ENCODE measurements around the gene CAMTA1. TPM values are rescaled to one million over a fixed set of nuclear protein-coding genes. Genes with fewer than 3 reads are reported as not detected.

The CAMTA1 gene
- total RNA-seq, 1 experiment from 2014 or later = 118 TPM

DNA sequence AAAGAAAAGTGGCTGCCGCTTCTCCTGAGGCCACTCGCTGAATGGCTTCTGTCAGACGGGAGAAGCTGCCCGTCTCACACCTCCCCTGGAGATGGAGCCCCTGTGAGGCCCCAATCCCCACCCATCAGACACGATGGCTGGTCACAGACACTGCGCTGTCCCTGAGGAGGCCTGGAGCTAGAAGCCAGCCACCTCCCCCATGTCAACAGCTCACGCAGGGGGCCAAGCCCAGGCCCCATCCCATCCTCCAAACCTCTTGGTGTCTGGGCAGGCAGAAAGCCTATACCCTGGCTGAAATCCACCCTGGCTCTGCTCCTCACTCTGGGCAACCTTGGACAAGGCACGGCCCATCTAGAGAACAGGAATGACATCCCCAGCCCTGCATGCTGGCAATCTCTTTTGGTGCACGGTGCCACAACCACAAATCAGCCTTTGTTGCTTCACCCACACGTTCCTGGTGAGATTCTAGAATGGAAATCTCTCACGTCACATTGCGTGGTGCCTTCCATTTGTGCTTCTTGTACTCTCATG, 711.9 kb downstream of the CAMTA1 start:
- peaks cover 6% of the 10 kb centered on the region for H3K4me1 ChIP-seq (ENCODE audit: low read length)
- no peaks in the 10 kb centered on the region for H4K20me1 ChIP-seq (ENCODE audit: insufficient read depth, low read depth, low read length)
- H3K4me2 ChIP-seq (ENCODE audit: low read depth, low read length, poor library complexity, severe bottlenecking) = no peak overlapping the region
- H3K27me3 ChIP-seq (ENCODE audit: low read length) = no peaks in the 10 kb centered on the region
- H3K27ac ChIP-seq (ENCODE audit: low read length) = no peak overlapping the region
- no peak overlapping the region for H2AFZ ChIP-seq (ENCODE audit: low read length)
- H3K9me2 ChIP-seq (replicated peaks; ENCODE audit: insufficient read depth, low read length) = no peaks in the 10 kb centered on the region
- H3K36me3 ChIP-seq (ENCODE audit: insufficient read depth, low read length) = no peaks in the 10 kb centered on the region
- H3K79me2 ChIP-seq (ENCODE audit: low read length) = no peaks in the 10 kb centered on the region
- H3K4me3 ChIP-seq (ENCODE audit: low read length) = no peak overlapping the region
- DNase-seq = no peak
- no peak overlapping the region for H3K9ac ChIP-seq (ENCODE audit: low read length)
- peaks cover 5% of the 10 kb centered on the region; the same call in 1 of the 2 replicates for H3K9me3 ChIP-seq (ENCODE audit: low read length)

DNA sequence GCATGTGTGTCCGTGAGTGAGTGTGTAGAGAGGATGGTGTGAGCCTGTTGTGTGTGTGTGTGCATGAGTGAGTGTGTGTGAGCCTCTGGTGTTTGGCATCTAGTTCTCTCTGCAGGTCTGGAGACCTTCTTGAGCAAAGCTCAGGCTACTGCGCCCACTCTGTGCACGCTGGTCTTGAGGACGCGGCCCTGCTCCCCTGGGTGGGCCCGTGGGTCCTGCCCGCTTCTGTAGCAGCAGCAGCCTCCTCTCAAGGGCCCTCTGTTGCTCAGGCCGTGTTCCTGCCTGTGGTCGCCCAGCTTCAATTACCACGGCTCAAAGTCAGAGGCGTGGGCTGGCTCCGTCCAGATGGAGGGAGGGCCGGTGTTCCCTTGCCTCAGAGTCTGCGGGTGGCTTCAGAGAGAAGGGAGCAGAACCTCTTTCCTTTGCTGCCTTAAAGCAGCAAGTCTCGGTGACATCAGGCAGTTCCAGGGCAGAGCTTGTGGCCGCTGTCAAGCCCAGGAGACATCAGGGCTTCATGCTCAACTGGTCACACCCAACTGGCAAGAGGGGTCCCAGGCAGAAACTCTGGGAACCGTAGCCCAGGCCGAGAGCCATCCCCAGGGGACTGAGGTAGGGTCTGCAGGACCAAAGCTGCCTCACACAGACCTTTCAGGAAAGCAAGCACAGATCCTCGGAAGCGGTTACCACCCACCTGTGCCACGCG, 715.3 kb downstream of the CAMTA1 start:
- Histone ChIP-seq H3K36me3 (ENCODE audit: insufficient read depth, low read length) (no peaks in the 10 kb centered on the region), H3K9ac (ENCODE audit: low read length) (no peak overlapping the region), H3K4me1 (ENCODE audit: low read length) (peaks cover 6% of the 10 kb centered on the region), H3K9me3 (ENCODE audit: low read length) (peaks cover 5% of the 10 kb centered on the region; the same call in 1 of the 2 replicates), H3K4me3 (ENCODE audit: low read length) (no peak overlapping the region), H3K79me2 (ENCODE audit: low read length) (no peaks in the 10 kb centered on the region), H3K9me2 (replicated peaks; ENCODE audit: insufficient read depth, low read length) (no peaks in the 10 kb centered on the region), H2AFZ (ENCODE audit: low read length) (no peak overlapping the region), H4K20me1 (ENCODE audit: insufficient read depth, low read depth, low read length) (no peaks in the 10 kb centered on the region), H3K4me2 (ENCODE audit: low read depth, low read length, poor library complexity, severe bottlenecking) (no peak overlapping the region), H3K27me3 (ENCODE audit: low read length) (no peaks in the 10 kb centered on the region), H3K27ac (ENCODE audit: low read length) (no peak overlapping the region)
- DNase-seq = no peak

DNA sequence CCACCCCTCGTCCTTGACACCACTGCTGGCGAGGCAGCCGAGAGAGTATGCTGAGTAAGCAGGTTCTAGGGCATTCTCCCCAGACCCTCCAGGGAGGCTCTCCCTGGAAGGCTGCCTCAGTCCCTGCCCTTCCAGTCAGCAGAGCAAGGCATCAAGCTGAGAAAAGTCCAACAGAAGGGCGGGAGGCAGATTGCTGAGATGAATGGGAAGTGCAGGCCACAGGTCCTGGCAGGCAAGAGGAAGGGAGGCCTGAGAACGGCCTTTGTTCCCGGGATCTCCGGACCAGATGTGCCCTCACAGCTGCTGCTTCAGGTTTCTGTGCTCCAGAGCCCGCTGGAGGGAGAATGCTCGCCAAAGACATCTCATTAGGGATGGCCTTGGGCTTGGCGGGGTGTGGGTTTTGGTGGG, 715.8 kb downstream of the CAMTA1 start:
- H4K20me1 ChIP-seq (ENCODE audit: insufficient read depth, low read depth, low read length) = no peaks in the 10 kb centered on the region
- no peaks in the 10 kb centered on the region for H3K27me3 ChIP-seq (ENCODE audit: low read length)
- H3K36me3 ChIP-seq (ENCODE audit: insufficient read depth, low read length) = no peaks in the 10 kb centered on the region
- H3K79me2 ChIP-seq (ENCODE audit: low read length) = no peaks in the 10 kb centered on the region
- H2AFZ ChIP-seq (ENCODE audit: low read length) = no peak overlapping the region
- no peaks in the 10 kb centered on the region for H3K9me2 ChIP-seq (replicated peaks; ENCODE audit: insufficient read depth, low read length)
- H3K9ac ChIP-seq (ENCODE audit: low read length) = no peak overlapping the region
- H3K27ac ChIP-seq (ENCODE audit: low read length) = no peak overlapping the region
- H3K4me1 ChIP-seq (ENCODE audit: low read length) = peaks cover 5% of the 10 kb centered on the region
- no peak overlapping the region for H3K4me3 ChIP-seq (ENCODE audit: low read length)
- H3K4me2 ChIP-seq (ENCODE audit: low read depth, low read length, poor library complexity, severe bottlenecking) = no peak overlapping the region
- DNase-seq = no peak
- peaks cover 5% of the 10 kb centered on the region; the same call in 1 of the 2 replicates for H3K9me3 ChIP-seq (ENCODE audit: low read length)

DNA sequence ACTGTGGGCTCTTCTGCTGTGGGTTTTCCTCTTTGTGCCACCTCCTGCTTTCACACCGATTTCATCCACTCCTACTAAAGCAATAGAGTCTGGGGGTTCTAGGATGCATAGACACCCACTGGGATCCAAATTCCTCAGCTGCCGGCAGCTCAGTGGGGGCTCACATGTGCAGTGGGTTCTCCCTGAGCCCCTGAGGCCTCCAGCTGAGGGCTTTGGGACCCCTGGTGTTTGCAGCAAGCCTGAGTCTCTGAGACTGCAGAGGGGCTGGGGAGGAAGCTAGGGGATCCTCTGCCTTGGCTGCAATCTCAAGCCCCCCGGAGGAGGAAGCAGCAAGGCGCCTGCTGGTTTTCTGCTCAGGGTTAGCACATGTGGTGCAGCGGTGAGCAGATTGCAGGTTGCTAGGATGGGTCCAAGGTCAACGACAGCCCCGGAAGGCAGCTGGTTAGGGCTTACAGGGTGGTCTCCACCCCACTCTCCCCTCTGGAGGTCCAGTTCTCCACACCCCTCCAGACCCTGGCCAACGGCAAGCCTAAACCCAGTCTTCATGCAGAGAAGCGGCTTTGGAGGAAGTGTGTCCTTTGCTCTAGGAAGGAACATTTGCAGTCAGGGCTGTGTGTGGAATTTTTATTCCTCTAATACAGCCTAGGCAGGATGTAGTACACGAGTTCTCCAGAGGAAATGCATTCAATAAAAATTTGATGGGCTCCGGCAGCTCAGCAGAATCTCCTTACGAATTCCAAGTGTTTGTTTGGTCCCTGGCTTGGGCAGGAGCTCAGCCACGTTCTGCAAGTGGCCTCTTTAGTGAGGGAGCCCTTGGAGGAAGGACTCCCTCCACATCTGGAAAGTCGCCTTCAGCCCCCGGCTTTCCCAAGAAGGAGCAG, 716.7 kb downstream of the CAMTA1 start:
- H3K9me3 ChIP-seq (ENCODE audit: low read length) = peaks cover 5% of the 10 kb centered on the region; the same call in 1 of the 2 replicates
- H3K9me2 ChIP-seq (replicated peaks; ENCODE audit: insufficient read depth, low read length) = no peaks in the 10 kb centered on the region
- no peaks in the 10 kb centered on the region for H4K20me1 ChIP-seq (ENCODE audit: insufficient read depth, low read depth, low read length)
- H3K79me2 ChIP-seq (ENCODE audit: low read length) = no peaks in the 10 kb centered on the region
- H3K27me3 ChIP-seq (ENCODE audit: low read length) = no peaks in the 10 kb centered on the region
- no peak overlapping the region for H3K4me2 ChIP-seq (ENCODE audit: low read depth, low read length, poor library complexity, severe bottlenecking)
- no peak for DNase-seq
- no peak overlapping the region for H3K9ac ChIP-seq (ENCODE audit: low read length)
- no peaks in the 10 kb centered on the region for H3K36me3 ChIP-seq (ENCODE audit: insufficient read depth, low read length)
- H3K4me1 ChIP-seq (ENCODE audit: low read length) = no peaks in the 10 kb centered on the region
- no peak overlapping the region for H2AFZ ChIP-seq (ENCODE audit: low read length)
- no peak overlapping the region for H3K27ac ChIP-seq (ENCODE audit: low read length)
- no peak overlapping the region for H3K4me3 ChIP-seq (ENCODE audit: low read length)

DNA sequence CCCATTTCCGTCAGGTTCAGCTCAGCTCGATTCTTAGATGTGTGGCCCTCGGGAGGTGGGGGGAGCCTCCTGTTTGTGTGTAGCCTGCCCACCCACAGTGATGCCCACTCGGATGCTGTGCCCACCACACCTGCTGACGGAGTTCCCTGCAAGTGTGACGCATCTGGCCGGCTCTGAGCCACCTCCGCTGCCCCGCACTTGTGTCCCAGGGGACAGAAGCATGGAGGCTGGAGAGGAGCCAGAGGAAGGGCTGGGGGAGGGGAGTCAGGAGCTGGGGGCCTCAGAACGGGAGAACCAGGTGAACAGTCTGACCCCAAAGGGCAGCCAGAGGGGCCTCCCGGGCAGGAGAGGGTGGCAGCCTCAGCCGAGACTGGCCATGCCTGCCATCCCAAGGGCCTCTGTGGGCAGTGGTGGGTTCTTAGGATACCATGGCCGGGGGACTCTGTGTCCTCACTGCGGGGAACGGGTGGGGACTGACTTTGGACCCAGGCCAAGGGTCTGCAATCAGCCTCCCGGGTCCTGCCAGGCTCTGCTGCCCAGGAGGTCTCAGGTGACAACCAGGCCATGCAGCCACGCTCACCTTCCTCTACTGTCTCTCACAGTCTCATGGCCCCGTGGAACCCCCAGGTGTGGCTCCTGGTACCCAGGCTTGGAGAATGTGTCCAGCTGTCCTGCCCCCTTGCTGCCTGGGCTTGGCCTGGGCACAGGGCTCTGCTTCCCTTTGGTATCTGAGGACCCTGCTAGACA, 718.6 kb downstream of the CAMTA1 start:
- Histone ChIP-seq H3K79me2 (ENCODE audit: low read length) (no peaks in the 10 kb centered on the region), H3K9me3 (ENCODE audit: low read length) (no peaks in the 10 kb centered on the region; the same call in 1 of the 2 replicates)

DNA sequence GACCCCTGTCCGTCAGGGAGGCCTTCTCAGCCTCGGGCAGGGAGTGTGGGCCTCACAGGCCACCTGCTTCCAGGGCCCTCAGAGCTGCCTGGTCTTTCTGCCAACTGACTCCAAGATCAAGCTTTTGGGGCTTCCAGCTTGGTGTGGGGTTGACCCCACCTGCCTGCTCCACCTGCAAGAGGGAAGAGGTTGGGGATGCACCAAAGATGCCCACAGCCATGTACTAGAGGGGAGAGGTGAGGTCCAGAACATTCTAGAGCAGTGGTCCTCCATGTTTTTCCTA, 719.1 kb downstream of the CAMTA1 start:
- Histone ChIP-seq H3K36me3 (ENCODE audit: insufficient read depth, low read length) (no peaks in the 10 kb centered on the region), H3K9ac (ENCODE audit: low read length) (no peak overlapping the region), H3K9me2 (replicated peaks; ENCODE audit: insufficient read depth, low read length) (no peaks in the 10 kb centered on the region), H4K20me1 (ENCODE audit: insufficient read depth, low read depth, low read length) (no peaks in the 10 kb centered on the region), H3K27me3 (ENCODE audit: low read length) (no peaks in the 10 kb centered on the region), H3K4me1 (ENCODE audit: low read length) (no peaks in the 10 kb centered on the region), H2AFZ (ENCODE audit: low read length) (no peak overlapping the region), H3K9me3 (ENCODE audit: low read length) (no peaks in the 10 kb centered on the region; the same call in 1 of the 2 replicates), H3K27ac (ENCODE audit: low read length) (no peak overlapping the region), H3K4me3 (ENCODE audit: low read length) (no peak overlapping the region), H3K4me2 (ENCODE audit: low read depth, low read length, poor library complexity, severe bottlenecking) (no peak overlapping the region), H3K79me2 (ENCODE audit: low read length) (no peaks in the 10 kb centered on the region)
- no peak for DNase-seq

More for the DNA sequence above, 718.6 kb downstream of the CAMTA1 start:
- no peak overlapping the region for H3K4me3 ChIP-seq (ENCODE audit: low read length)
- H2AFZ ChIP-seq (ENCODE audit: low read length) = no peak overlapping the region
- no peaks in the 10 kb centered on the region for H4K20me1 ChIP-seq (ENCODE audit: insufficient read depth, low read depth, low read length)
- H3K27ac ChIP-seq (ENCODE audit: low read length) = no peak overlapping the region
- no peaks in the 10 kb centered on the region for H3K9me2 ChIP-seq (replicated peaks; ENCODE audit: insufficient read depth, low read length)
- no peak overlapping the region for H3K9ac ChIP-seq (ENCODE audit: low read length)
- no peaks in the 10 kb centered on the region for H3K4me1 ChIP-seq (ENCODE audit: low read length)
- H3K36me3 ChIP-seq (ENCODE audit: insufficient read depth, low read length) = no peaks in the 10 kb centered on the region
- H3K4me2 ChIP-seq (ENCODE audit: low read depth, low read length, poor library complexity, severe bottlenecking) = no peak overlapping the region
- DNase-seq = no peak
- H3K27me3 ChIP-seq (ENCODE audit: low read length) = no peaks in the 10 kb centered on the region

DNA sequence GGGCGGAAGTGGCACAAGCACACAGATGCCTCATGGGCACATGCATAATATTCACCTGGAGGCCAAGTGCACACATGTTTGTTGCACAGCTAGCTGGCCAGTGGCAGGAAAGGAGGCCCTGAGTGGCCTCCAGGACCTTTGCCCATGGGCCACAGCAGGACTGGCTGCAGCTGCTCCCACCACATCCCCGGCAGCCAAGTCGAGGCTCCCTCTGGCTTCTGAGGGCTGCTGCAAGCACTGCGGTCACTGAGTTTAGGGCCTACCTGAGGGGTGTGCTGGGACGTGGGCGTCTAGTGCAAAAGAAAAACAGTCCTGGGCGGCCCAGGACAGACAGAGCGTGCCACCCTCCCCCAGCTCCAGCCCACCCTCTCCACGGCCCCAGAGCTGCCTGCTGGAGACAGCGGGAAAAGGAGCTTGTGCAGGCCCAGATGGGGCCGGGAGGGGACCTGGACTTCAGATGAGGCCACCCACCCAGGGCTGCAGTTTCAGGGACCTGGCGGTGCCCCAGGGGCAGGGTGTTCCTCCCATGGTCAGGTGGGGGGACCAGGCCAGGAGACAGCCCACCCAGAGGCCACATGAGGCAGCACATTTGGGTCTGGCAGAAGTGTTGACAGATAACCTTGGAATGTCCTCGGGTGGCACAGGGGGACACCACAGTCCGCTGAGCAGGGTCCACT, 720.0 kb downstream of the CAMTA1 start:
- Histone ChIP-seq H3K4me1 (ENCODE audit: low read length) (no peaks in the 10 kb centered on the region), H3K36me3 (ENCODE audit: insufficient read depth, low read length) (no peaks in the 10 kb centered on the region), H3K4me3 (ENCODE audit: low read length) (no peak overlapping the region), H3K27me3 (ENCODE audit: low read length) (no peaks in the 10 kb centered on the region), H3K4me2 (ENCODE audit: low read depth, low read length, poor library complexity, severe bottlenecking) (no peak overlapping the region), H3K9me3 (ENCODE audit: low read length) (no peaks in the 10 kb centered on the region), H3K9ac (ENCODE audit: low read length) (no peak overlapping the region), H3K9me2 (replicated peaks; ENCODE audit: insufficient read depth, low read length) (no peaks in the 10 kb centered on the region), H3K79me2 (ENCODE audit: low read length) (no peaks in the 10 kb centered on the region), H4K20me1 (ENCODE audit: insufficient read depth, low read depth, low read length) (no peaks in the 10 kb centered on the region), H3K27ac (ENCODE audit: low read length) (no peak overlapping the region), H2AFZ (ENCODE audit: low read length) (no peak overlapping the region)
- no peak for DNase-seq
